ENCODE data around the gene FBN3. TPM values are rescaled to one million over a fixed set of nuclear protein-coding genes. Genes with fewer than 3 reads are reported as not detected.
"Not testable (repeated sequence)": the region's sequence is repeated elsewhere in the genome, so short reads cannot be mapped to it uniquely, and the experiment has no call there.

FBN3 gene
- polyA plus RNA-seq, 1 donor from 2014 or later: 52.7 TPM

GRCh38 chr19:8155318-8155717 lies 5.9 kb upstream of the FBN3 start:
- H3K36me3 ChIP-seq (ENCODE audit: insufficient read depth, low read length): no peaks in the 10 kb centered on the region
- H3K4me3 ChIP-seq (ENCODE audit: low read length): no peak overlapping the region
- H3K9me2 ChIP-seq (ENCODE audit: insufficient read depth, low read length): no peaks in the 10 kb centered on the region
- H3K79me2 ChIP-seq (replicated peaks; ENCODE audit: insufficient read depth, low read length): no peaks in the 10 kb centered on the region
- TF ChIP-seq RAD21 (conservative IDR thresholded peaks at IDR 0.05): no peak
- no peak for TF ChIP-seq TAF1 (IDR thresholded peaks at IDR 0.05; ENCODE audit: low read depth)
- TF ChIP-seq POLR2AphosphoS5 (IDR thresholded peaks at IDR 0.05): no peak
- no peak for TF ChIP-seq EZH2 (IDR thresholded peaks at IDR 0.05; ENCODE audit: borderline replicate concordance, insufficient read depth, low read length, poor library complexity, severe bottlenecking)
- TF ChIP-seq SMC3 (conservative IDR thresholded peaks at IDR 0.05; ENCODE audit: poor library complexity): no peak
- TF ChIP-seq, protein P1, sequence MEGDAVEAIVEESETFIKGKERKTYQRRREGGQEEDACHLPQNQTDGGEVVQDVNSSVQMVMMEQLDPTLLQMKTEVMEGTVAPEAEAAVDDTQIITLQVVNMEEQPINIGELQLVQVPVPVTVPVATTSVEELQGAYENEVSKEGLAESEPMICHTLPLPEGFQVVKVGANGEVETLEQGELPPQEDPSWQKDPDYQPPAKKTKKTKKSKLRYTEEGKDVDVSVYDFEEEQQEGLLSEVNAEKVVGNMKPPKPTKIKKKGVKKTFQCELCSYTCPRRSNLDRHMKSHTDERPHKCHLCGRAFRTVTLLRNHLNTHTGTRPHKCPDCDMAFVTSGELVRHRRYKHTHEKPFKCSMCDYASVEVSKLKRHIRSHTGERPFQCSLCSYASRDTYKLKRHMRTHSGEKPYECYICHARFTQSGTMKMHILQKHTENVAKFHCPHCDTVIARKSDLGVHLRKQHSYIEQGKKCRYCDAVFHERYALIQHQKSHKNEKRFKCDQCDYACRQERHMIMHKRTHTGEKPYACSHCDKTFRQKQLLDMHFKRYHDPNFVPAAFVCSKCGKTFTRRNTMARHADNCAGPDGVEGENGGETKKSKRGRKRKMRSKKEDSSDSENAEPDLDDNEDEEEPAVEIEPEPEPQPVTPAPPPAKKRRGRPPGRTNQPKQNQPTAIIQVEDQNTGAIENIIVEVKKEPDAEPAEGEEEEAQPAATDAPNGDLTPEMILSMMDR (IDR thresholded peaks at IDR 0.05; ENCODE audit: poor library complexity, severe bottlenecking): no peak
- no peak for TF ChIP-seq MXI1 (conservative IDR thresholded peaks at IDR 0.05; ENCODE audit: poor library complexity, severe bottlenecking)
- no peak for TF ChIP-seq REST (IDR thresholded peaks at IDR 0.05; ENCODE audit: borderline replicate concordance)
- no peak for TF ChIP-seq EP300 (conservative IDR thresholded peaks at IDR 0.05; ENCODE audit: poor library complexity, severe bottlenecking)
- no peaks in the 10 kb centered on the region for H3K27me3 ChIP-seq (ENCODE audit: insufficient read depth, low read depth, low read length)
- H3K4me2 ChIP-seq (ENCODE audit: low read length): no peak overlapping the region
- no peak overlapping the region for H3K9ac ChIP-seq (ENCODE audit: low read length)
- H4K20me1 ChIP-seq (ENCODE audit: insufficient read depth): no peaks in the 10 kb centered on the region
- H3K9me3 ChIP-seq (ENCODE audit: low read length): no peaks in the 10 kb centered on the region
- H3K27ac ChIP-seq (ENCODE audit: low read length): no peak overlapping the region
- no peak overlapping the region for H2AFZ ChIP-seq (ENCODE audit: low read depth, low read length)
- H3F3A ChIP-seq (ENCODE audit: insufficient read depth, low read length, poor library complexity, severe bottlenecking): no peaks in the 10 kb centered on the region

DNA sequence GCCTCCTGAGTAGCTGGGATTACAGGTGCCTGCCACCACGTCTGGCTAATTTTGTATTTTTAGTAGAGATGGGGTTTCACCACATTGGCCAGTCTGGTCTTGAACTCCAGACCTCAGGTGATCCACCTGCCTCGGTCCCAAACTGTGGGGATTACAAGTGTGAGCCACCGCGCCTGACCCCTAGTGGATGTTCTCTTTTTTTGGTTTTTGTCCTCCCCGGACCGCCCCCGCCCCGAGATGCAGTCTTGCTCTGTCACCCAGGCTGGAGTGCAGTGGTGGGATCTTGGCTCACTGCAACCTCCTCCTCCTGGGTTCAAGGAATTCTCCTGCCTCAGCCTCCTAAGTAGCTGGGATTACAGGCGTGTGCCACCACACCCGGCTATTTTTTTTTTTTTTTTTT lies 4.6 kb upstream of the FBN3 start:
- not testable (repeated sequence) for H3K27ac ChIP-seq (ENCODE audit: low read length); H3K36me3 ChIP-seq (ENCODE audit: insufficient read depth, low read length); H4K20me1 ChIP-seq (ENCODE audit: insufficient read depth); H3K27me3 ChIP-seq (ENCODE audit: insufficient read depth, low read depth, low read length); H3K9ac ChIP-seq (ENCODE audit: low read length); H3F3A ChIP-seq (ENCODE audit: insufficient read depth, low read length, poor library complexity, severe bottlenecking); H3K9me3 ChIP-seq (ENCODE audit: low read length); H3K4me3 ChIP-seq (ENCODE audit: low read length); H3K9me2 ChIP-seq (ENCODE audit: insufficient read depth, low read length); H3K79me2 ChIP-seq (replicated peaks; ENCODE audit: insufficient read depth, low read length); H3K4me2 ChIP-seq (ENCODE audit: low read length); H2AFZ ChIP-seq (ENCODE audit: low read depth, low read length)

GRCh38 chr19:8151767-8152035 lies 2.3 kb upstream of the FBN3 start:
- Histone ChIP-seq H3K27ac (ENCODE audit: low read length) (no peak overlapping the region), H3K36me3 (ENCODE audit: insufficient read depth, low read length) (no peaks in the 10 kb centered on the region), H3F3A (ENCODE audit: insufficient read depth, low read length, poor library complexity, severe bottlenecking) (no peaks in the 10 kb centered on the region), H3K9me3 (ENCODE audit: low read length) (no peaks in the 10 kb centered on the region), H3K27me3 (ENCODE audit: insufficient read depth, low read depth, low read length) (no peaks in the 10 kb centered on the region), H2AFZ (ENCODE audit: low read depth, low read length) (no peak overlapping the region), H3K79me2 (replicated peaks; ENCODE audit: insufficient read depth, low read length) (no peaks in the 10 kb centered on the region), H4K20me1 (ENCODE audit: insufficient read depth) (no peaks in the 10 kb centered on the region), H3K9ac (ENCODE audit: low read length) (no peak overlapping the region), H3K4me3 (ENCODE audit: low read length) (no peak overlapping the region), H3K9me2 (ENCODE audit: insufficient read depth, low read length) (no peaks in the 10 kb centered on the region), H3K4me2 (ENCODE audit: low read length) (no peak overlapping the region)
- no peak for TF ChIP-seq SMC3 (conservative IDR thresholded peaks at IDR 0.05; ENCODE audit: poor library complexity)
- no peak for TF ChIP-seq EP300 (conservative IDR thresholded peaks at IDR 0.05; ENCODE audit: poor library complexity, severe bottlenecking)
- TF ChIP-seq MXI1 (conservative IDR thresholded peaks at IDR 0.05; ENCODE audit: poor library complexity, severe bottlenecking): no peak
- TF ChIP-seq REST (IDR thresholded peaks at IDR 0.05; ENCODE audit: borderline replicate concordance): no peak
- TF ChIP-seq POLR2AphosphoS5 (IDR thresholded peaks at IDR 0.05): no peak
- no peak for TF ChIP-seq TAF1 (IDR thresholded peaks at IDR 0.05; ENCODE audit: low read depth)
- TF ChIP-seq EZH2 (IDR thresholded peaks at IDR 0.05; ENCODE audit: borderline replicate concordance, insufficient read depth, low read length, poor library complexity, severe bottlenecking): no peak
- TF ChIP-seq, protein P1 (IDR thresholded peaks at IDR 0.05; ENCODE audit: poor library complexity, severe bottlenecking): no peak
- TF ChIP-seq RAD21 (conservative IDR thresholded peaks at IDR 0.05): no peak

Measured in neural cell (in vitro differentiated cells).